ENCODE data around the gene DNAJB11. TPM values are rescaled to one million over a fixed set of nuclear protein-coding genes. Genes with fewer than 3 reads are reported as not detected.

DNAJB11 gene
- total RNA-seq, 4 donors from 2014 or later: 19.5 to 40.0 (median 33.5) TPM

GRCh38 chr3:186612721-186613636 is 42.5 kb downstream of the DNAJB11 start, which contains the start of gene AHSG:
AHSG (plus strand) TSS chr3:186613060; CDS start chr3:186613142, 82 bp downstream.
- no peak within 1 kb of the TSS for H3K4me3 ChIP-seq
- WGBS, 2 donors (ENCODE audit: low coverage in 1 of 2): 72 to 78% methylated on average over 2 to 4 of the region's 7 CpGs

GRCh38 chr3:186613637-186614265 is 43.2 kb downstream of the DNAJB11 start:
- Histone ChIP-seq H3K27ac (no peak overlapping the region), H3K27me3 (peaks cover 51% of the 10 kb centered on the region), H3K9me3 (no peaks in the 10 kb centered on the region), H3K36me3 (no peaks in the 10 kb centered on the region), H3K4me3 (no peak overlapping the region), H3K4me1 (peaks cover 0 to 19% (median 4%) of the 10 kb centered on the region in 3 donors)
- no peak for ATAC-seq
- TF ChIP-seq EP300 (IDR thresholded peaks at IDR 0.05) (no peak), POLR2AphosphoS5 (IDR thresholded peaks at IDR 0.05) (no peak), POLR2A (IDR thresholded peaks at IDR 0.05) (no peak)
- TF ChIP-seq, protein P1, sequence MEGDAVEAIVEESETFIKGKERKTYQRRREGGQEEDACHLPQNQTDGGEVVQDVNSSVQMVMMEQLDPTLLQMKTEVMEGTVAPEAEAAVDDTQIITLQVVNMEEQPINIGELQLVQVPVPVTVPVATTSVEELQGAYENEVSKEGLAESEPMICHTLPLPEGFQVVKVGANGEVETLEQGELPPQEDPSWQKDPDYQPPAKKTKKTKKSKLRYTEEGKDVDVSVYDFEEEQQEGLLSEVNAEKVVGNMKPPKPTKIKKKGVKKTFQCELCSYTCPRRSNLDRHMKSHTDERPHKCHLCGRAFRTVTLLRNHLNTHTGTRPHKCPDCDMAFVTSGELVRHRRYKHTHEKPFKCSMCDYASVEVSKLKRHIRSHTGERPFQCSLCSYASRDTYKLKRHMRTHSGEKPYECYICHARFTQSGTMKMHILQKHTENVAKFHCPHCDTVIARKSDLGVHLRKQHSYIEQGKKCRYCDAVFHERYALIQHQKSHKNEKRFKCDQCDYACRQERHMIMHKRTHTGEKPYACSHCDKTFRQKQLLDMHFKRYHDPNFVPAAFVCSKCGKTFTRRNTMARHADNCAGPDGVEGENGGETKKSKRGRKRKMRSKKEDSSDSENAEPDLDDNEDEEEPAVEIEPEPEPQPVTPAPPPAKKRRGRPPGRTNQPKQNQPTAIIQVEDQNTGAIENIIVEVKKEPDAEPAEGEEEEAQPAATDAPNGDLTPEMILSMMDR (IDR thresholded peaks at IDR 0.05): no peak
- WGBS, 2 donors (ENCODE audit: low coverage in 1 of 2): 31 to 32% methylated on average over 3 to 4 of the region's 4 CpGs

More at GRCh38 chr3:186612721-186613636, 42.5 kb downstream of the DNAJB11 start, which contains the start of gene AHSG:
- no peak for ATAC-seq
- no peak for TF ChIP-seq POLR2A (IDR thresholded peaks at IDR 0.05)
- TF ChIP-seq, protein P1 (IDR thresholded peaks at IDR 0.05): no peak
- TF ChIP-seq POLR2AphosphoS5 (IDR thresholded peaks at IDR 0.05): no peak
- no peak for TF ChIP-seq EP300 (IDR thresholded peaks at IDR 0.05)
- no peaks in the 10 kb centered on the region for H3K9me3 ChIP-seq
- no peak within 1 kb of the TSS for H3K27ac ChIP-seq
- H3K36me3 ChIP-seq: no peaks in the 10 kb centered on the region
- peaks cover 43% of the 10 kb centered on the region for H3K27me3 ChIP-seq
- peaks cover 0 to 19% (median 4%) of the 10 kb centered on the region in 3 donors for H3K4me1 ChIP-seq

- Histone ChIP-seq H3K36me3 (no peaks in the 10 kb centered on the region), H3K27ac (no peak overlapping the region), H3K4me1 (peaks cover 0 to 19% (median 4%) of the 10 kb centered on the region in 3 donors), H3K27me3 (peaks cover 56% of the 10 kb centered on the region), H3K9me3 (no peaks in the 10 kb centered on the region), H3K4me3 (no peak overlapping the region)
- TF ChIP-seq POLR2A (IDR thresholded peaks at IDR 0.05) (no peak), POLR2AphosphoS5 (IDR thresholded peaks at IDR 0.05) (no peak), EP300 (IDR thresholded peaks at IDR 0.05) (no peak)
- TF ChIP-seq, protein P1 (IDR thresholded peaks at IDR 0.05): no peak
- no peak for ATAC-seq
- 53% methylated on average over 6 of the region's 6 CpGs for WGBS, 2 donors (ENCODE audit: low coverage in 1 of 2)
These were observed 43.7 kb downstream of the DNAJB11 start for GRCh38 chr3:186614266-186614596.

DNA sequence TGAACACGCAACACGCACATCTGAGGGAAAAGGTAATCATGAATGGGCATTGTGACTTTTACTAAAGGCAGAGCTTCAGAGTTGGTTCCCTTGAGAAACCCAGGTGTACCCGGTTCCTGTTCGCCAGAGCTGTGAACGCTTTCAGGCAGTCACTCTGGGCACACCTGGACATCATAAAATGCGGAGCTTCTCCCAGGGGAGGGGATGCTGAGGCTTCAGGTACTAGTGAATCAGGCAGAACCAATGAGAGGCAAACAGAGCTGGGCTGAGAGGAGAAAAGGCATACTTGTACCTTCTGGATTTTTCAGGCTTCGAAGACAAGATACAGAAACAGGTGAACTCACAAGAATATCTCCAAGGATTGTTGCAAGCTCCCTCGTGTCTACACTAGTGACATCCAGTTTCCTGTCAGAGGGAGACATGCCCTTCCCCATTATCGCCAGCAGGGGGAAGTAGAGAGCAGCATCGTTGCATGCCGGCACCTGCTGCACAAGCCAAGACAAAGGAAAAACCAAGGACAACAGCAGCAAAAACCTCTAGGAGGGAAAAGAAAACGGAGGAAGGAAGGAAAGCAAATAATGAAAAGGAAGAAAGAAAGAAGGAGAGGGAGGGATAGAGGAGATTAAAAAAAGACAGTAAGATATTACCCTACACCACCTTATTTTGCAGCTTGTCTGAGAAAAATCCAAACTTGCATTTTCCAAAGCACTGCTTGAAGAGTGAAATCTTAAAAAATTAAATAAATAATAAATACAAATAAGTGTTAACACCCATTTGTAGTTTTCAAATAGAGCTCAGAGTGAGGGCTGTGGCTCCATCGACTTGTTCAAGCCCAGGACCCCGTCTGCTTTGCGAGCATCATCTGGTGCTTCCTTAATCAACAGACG is 44.3 kb downstream of the DNAJB11 start:
- no peak for TF ChIP-seq POLR2A (IDR thresholded peaks at IDR 0.05)
- TF ChIP-seq, protein P1 (IDR thresholded peaks at IDR 0.05): peak; percentile 82 to 97 (median 90)
- peaks cover 56% of the 10 kb centered on the region for H3K27me3 ChIP-seq
- H3K4me3 ChIP-seq: no peak overlapping the region
- peak; percentile 54 for ATAC-seq
- H3K9me3 ChIP-seq: no peaks in the 10 kb centered on the region
- H3K4me1 ChIP-seq: peaks cover 0 to 19% (median 4%) of the 10 kb centered on the region in 3 donors
- WGBS, 2 donors (ENCODE audit: low coverage in 1 of 2): 31 to 33% methylated on average over 13 to 15 of the region's 16 CpGs
- no peaks in the 10 kb centered on the region for H3K36me3 ChIP-seq
- no peak overlapping the region for H3K27ac ChIP-seq
